GM18526 (cell line): Measurements from ENCODE around the gene HDHD3.

Source experiments
- POLR2A ChIP-seq: IDR thresholded peaks from 3 replicates; pipeline ENCODE4 v1.6.1; 2011; ENCODE audit not compliant: insufficient read length; ENCODE audit errors: extremely low read depth

Gene HDHD3, protein sequence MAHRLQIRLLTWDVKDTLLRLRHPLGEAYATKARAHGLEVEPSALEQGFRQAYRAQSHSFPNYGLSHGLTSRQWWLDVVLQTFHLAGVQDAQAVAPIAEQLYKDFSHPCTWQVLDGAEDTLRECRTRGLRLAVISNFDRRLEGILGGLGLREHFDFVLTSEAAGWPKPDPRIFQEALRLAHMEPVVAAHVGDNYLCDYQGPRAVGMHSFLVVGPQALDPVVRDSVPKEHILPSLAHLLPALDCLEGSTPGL

DNA sequence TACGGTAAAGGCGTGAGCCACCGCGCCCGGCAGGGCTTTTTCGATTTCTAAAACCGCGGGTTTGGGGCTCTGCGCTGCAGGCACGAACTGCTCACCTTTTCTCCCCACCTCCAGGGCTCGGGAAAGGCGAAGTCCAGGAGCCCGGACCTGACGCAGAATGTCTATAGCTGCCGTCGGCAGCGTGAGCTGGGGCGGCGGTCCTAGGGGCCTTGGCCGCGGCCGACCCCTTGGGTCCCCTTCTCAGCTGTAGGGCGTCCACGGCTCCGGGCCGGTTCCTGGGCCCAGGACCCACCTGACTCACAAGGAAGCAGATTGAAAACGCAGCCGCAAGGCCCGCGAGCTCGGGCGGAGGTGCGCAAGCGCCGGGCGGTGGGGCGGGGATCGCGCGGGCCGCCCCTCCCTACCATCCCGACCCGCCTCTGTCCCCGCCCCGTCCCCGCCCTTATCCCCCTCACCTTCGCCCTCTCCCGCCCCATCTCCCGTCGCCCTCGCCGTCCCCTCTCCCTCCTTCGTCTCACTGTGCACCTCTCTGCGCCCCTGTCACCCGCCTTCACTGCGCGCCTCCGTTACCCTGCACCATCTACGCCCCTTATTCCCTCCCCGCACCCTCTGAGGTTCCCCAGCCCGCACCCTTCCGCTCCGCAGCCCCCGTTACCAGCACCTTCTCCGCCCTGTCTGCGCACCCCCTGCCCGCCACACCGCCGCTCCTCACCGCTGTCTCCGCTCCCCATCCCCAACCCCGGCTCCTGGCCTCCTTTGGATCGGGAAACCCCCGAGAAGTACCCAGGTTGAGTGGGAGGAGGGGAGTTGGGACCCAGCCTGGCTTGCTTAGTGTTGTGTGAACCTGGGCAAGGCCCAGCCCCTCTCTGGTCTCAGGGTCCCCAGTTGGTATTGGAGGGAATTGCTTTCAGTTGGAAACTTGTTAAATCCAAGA is at the start of gene HDHD3:
TSS of gene HDHD3 (minus strand) at position 353 of the 934 bp plus-strand sequence. CDS start 2,632 bp downstream, outside the sequence.
- peak; percentile 36 for TF ChIP-seq POLR2A

DNA sequence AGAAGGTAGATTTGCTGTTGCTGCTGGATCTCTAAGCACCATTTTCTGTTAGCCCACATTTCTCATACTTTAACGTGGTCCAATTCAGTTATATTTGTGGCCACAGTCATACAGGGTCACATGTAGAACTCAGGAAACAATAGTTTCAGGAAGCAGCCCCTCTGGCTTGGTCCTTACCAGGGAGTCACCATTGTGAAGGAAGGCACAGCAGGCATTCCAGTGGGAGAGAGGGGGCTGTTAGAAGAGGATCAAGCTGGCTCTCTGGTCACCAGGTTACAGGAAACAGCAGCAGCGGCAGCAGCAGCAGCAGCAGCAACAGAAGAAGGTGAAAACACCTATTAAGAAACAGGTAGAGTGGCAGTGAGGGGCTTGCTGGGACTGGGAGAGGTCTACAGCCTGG is 48.3 kb upstream of the HDHD3 start:
- TF ChIP-seq POLR2A, result no peak

DNA sequence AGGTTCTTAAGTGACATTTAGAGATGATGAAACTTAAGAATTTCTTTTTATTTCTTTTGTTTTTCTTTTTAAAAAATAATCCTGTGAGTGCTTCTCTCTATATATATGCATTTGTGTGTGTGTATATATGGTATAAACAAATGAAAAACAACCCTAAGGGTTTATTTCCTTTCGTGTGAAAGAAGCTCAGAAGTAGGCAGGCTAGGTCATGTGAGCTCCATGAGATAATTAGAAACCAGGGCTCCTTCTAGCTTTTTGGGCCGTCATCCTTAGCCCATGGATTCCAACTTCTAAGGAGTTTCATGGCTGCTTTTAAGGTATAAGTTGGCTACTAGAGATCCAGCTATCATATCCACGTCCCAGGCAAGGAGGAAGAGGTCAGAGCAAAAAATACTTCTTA is 44.9 kb upstream of the HDHD3 start:
- no peak for TF ChIP-seq POLR2A

DNA sequence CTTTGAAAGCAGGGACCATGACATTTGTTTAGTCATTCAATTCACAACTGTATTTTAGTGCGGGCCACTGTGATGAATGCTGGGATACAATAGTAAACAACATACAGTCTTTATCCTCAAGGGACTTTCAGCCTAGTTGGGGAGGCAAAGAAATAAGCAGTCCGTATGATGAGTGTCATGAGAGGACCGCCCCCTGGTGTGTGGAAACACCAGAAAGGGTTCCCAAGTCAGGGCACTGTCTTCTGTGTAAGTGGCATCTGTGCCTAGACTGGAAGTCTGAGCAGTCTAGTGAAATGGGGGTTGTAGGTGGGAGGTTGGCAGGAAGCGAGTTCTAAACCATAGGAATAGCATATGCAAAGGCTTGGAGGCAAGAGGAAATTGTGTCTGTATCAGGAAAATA is 40.6 kb upstream of the HDHD3 start:
- TF ChIP-seq POLR2A, result no peak

DNA sequence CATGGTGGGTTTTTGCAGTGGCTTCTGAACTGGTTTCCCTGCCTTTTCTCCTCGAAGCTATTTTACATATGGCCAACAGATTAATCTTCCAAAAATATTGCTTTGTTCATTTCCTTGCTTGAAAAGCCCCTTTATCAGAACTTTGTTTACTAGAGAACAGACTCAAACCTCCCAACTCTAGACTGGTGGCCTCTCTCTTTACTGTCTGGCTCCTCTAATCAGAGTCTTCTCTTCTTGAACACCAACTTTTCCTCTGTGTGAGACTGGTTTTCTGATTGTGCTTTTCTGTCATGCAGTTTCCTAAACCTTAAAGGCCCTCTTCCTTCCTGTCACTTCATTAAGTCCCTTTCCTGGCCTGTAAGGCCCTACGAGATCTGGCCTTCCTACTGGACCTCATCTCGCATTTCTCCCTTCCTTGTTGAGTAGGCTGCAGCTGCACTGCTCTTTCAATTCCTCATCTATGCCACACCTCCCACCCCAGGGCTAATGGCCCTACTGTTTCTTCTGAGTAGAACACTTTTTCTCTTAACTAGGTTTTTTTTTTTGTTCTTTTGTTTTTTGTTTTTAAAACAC is 39.4 kb upstream of the HDHD3 start:
- TF ChIP-seq POLR2A, result peak; percentile 15

DNA sequence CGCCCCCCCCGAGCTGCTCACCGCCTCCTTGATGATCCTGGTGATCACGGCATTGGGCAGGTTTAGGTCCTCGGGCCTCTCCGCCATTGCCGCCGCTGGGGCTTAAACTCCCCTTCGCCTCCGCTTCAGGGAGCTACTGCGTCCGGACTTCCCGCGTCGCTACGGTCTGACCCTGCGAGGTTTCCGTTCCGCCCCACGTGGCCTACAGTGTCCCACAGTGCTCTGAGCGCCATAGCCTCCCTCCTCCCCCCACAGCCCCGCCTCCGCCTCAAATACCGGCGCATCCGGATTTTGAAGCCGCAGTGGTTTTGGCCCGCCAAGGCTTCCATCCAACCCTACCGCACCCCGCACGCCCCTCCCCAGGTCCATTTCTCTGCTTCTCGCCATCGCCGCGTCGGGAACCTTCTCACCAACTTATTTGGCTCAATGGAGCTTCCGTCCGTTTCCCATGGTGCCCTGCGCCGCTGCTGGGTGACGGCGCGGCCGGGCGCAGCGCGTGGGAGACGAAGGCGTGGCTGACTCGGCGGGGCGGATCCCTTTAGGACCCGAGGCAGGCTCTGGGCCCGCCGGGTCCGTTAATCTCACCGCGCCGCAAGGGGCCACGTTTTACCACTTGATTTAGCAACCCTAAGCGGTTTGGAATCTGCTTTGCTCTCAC is 33.5 kb upstream of the HDHD3 start, which contains the start of the genes C9orf43 and POLE3:
TSS of gene C9orf43 (plus strand) at position 541 of the 658 bp plus-strand sequence. CDS start 2,747 bp downstream, outside the sequence.
TSS of gene POLE3 (minus strand) at position 469 of the 658 bp plus-strand sequence. CDS start at position 87, 382 bp downstream.
- TF ChIP-seq POLR2A, result peak; percentile 82

DNA sequence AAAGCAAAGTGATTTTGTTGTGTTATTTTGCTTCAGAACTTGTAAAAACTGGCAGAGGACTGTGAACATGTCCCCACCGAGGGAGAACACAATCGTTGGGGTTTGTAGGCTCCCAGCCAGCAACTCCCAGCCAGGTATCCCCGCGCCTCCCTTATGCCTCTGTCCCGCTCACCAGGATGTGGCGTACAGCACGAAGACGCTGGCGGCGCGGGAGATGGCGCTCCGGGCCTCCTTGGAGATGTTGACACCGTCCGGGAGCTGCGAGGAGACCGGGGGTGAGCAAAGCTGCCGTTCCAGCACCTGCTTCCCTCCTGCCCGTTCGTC is 33.1 kb upstream of the HDHD3 start:
- no peak for TF ChIP-seq POLR2A

DNA sequence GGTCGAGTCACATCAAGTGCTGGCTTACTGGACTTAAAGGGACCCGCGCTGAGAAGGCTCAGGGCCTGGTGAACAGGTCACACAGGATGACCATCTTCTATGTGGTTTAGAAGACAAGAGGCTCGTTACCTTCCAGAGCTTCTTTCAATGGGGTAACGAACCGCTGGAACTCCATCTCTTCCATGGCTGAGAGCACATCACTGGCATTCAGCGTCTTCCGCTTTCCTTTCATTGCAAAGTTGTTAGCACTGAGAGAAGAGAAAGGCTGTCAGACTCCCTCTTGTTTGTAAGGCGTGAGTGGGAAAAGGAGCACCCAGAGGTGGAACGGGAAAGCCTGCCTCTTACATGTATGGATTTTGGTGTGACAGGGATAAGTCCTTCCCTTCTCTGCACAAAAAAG is 32.7 kb upstream of the HDHD3 start:
- TF ChIP-seq POLR2A, result no peak

DNA sequence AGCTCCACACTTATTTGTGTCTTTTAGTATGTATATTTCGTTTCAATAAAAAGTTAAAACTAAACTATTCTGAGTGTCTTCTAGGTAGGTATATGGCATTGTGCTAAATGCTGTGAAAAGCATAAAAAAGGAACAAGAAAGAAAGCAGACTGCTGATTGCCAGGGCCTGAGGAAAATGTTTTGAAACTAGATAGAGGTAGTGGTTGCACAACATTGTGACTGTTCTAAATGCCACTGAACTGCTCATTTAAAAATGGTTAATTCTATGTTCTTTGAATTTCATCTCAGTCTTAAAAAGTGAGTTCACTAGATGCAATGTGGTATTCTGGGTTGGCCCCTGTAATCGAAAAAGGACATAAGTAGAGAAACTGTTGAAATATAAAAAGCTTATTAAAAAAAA is 26.9 kb upstream of the HDHD3 start:
- TF ChIP-seq POLR2A, result no peak

DNA sequence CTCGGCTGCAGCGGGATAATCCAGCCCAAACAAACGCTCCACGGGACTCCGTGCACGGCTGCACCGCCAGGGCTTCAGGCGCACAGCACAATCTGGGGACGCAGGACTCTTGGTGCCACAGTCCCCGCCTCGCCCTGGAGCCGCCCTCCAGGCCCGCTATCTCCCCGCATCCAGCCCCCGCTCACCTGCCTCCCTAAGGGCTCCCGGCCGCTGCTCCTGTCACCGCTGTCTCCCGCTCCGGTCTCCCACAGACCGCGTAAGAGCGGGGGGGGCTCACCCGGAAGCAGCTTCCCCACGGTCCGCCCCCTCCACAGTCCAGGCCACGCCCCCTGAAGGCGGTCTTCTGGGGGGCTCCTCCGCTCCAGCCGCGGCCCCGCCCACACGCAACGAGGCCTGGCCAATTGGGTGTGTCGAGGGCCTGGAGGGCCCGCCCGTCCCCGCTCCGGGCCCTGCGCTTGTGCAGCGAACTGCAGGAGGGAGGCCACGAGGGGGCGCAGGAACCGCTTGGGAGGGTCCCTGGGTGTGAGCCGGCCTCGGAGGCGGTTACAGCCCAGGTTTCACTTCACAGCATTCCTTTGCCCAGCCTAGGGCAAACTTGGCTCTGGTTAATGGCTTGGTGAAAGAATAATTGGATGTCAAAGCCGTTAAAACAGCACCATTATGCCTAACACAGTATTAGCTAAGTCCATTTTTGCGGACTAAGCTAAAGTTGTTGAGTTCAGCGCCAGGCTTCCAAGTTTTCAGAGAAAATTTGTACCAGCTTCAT is 24.4 kb upstream of the HDHD3 start, which contains the start of gene ALAD:
TSS of gene ALAD (minus strand) at position 258 of the 766 bp plus-strand sequence. CDS start 7,725 bp downstream, outside the sequence.
- TF ChIP-seq POLR2A, result peak; percentile 70

DNA sequence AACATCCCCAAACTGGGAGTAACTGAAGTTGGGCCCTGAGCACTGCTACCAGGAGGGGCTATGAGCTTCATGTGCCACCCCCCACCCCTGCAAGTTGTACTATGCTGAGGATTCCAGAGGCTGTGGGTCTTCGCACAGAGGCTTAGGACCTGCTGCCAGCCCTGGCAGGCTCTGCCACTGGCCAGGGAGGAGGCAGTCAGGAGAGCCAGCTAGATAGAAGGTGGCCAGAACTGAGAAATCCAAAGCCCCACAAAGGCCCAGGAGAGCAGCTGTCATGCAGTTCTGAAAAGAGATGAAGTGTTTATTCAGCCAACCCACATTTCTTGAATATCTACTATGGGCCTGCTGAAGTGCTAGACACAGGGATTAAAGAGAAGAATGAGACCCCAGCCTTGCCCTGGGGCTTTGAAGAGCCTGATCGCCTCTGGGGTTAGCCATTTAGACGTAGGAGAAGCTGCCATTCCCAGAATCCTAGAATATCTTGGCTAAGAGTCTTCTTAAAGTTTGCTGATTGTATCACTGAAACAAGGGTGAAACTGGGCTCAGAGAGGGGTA is 22.9 kb upstream of the HDHD3 start:
- TF ChIP-seq POLR2A, result no peak

DNA sequence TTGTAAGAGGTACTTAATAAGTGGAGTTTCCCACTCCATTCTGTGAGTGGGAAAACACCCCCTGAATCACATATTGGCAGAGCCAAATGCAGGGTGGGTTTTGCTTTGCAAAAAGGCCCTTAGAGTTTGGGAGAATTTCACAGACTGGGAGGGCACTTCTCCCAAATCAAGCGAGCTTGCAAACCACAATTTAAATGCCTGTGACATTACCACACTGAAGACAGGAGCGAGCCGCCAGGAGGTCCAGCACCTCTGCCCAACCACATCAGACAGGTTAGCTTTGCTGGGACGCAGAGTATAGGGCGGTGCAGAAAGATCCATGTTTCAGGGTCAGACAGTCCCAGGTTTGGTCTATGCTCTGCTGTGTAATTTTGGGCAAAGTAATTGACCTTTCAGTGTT is 22.0 kb upstream of the HDHD3 start:
- no peak for TF ChIP-seq POLR2A

DNA sequence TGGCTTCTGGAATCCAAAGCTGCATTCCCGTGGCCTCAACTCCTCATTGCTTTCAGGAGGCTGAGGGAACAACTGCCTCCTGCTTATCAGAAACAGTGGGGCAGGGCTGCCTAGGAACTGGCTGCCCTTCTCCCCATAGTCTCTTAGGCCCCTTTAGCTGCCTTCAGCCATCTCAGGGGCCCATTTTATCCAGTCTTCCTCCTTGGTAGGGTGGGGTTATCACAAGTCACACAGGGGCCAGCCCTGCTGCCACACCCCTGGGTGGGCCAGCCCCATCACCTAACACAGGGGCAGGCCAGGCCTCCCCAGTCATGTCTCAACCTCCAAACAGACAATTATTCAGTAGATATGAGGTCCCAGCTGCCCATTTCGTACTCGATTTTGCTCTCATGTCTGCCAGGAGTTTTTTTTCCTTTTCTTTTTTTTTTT is 20.4 kb upstream of the HDHD3 start:
- TF ChIP-seq POLR2A, result no peak
